HG03025 (cell line): Measurements from ENCODE around the gene AHSP.
A peak's percentile ranks its signal among the peaks of the same experiment; 100 is the strongest.
"Not testable (repeated sequence)": the region's sequence is repeated elsewhere in the genome, so short reads cannot be mapped to it uniquely, and the experiment has no call there.

ENCODE experiments used
- ATAC-seq: cut with Tn5 transposase; IDR thresholded peaks from one replicate; pipeline ENCODE4 v1.9.1; 2021; ENCODE audit warnings: mild to moderate bottlenecking, moderate library complexity; ENCODE audit not compliant: unreplicated experiment, low FRiP score

Gene AHSP, protein sequence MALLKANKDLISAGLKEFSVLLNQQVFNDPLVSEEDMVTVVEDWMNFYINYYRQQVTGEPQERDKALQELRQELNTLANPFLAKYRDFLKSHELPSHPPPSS

GRCh38 chr16:31527734-31528274 lies at the start of gene AHSP:
Gene AHSP, plus strand, starts transcription at chr16:31527900. Its CDS starts 240 bp downstream, at chr16:31528140.
- ATAC-seq = no peak

DNA sequence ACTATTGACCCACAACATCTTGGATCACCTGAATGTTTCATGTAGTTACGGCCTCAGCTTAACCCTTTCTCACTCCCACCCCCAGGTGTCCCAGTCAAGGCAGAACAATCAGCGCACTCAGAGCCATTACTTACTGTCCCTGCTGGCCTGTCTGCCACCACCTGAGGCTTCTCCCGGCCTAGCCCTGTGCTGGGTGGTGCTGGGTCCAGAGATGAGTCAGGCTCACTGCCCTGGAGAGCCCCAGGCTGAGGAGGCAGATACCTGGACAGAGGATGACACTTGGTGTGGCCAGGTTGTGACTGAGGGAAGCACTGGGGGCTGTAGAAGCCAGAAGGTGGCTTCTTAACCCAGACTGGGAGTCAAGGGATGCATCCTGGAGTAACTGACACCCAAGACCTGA lies 48.7 kb upstream of the AHSP start:
- no peak for ATAC-seq

- no peak for ATAC-seq
Measured at GRCh38 chr16:31479751-31480150, 47.9 kb upstream of the AHSP start.

DNA sequence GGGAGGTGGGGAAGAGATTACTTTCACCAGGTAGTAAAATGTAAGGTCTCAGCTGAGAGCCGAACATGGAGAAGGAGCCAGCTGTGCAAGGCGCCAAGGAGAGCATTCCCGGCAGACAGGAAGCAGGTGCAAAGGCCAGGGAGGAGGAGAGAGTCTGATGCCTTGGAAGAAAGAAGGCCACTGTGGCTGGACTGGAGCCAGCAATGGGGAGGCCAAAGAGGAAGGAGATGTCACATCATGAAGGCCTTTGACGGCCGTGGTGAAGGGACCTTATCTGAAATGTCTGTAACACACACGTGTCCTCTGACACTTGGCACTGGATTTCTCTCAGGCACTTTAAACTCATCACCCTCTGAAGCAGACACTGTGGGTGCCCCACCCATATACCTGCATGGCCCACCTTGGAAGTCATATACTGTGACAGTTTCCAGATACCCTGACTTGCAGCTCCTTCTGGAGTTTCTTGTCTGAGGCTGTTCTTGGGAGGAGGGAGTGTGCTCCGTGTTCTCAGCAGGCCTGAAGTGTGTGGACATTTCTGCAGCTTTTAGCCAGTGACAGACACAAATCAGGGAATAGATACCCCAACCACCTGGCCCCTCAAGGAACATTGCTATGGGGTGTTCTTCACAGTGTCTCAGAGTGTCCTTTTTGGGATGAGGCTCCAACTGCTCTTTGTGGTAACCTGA lies 46.7 kb upstream of the AHSP start:
- no peak for ATAC-seq

GRCh38 chr16:31483081-31483480 lies 44.6 kb upstream of the AHSP start, which contains the start of gene SLC5A2:
Gene SLC5A2, plus strand, starts transcription at chr16:31483123. Its CDS starts 14 bp downstream, at chr16:31483137.
- no peak for ATAC-seq

DNA sequence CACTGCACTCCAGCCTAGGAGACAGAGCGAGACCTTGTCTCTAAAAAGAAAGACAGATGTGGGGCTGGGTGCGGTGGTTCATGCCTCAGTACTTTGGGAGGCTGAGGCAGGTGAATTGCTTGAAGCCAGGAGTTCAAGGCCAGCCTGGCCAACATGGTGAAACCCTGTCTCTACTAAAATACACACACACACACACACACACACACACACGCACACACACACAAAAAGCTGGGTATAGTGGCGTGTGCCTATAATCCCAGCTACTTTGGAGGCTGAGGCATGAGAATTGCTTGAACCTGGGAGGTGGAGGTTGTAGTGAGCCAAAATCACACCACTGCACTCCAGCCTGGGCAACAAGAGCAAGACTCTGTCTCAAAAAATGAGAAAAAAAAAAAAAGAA lies 43.7 kb upstream of the AHSP start:
- not testable (repeated sequence) for ATAC-seq

- ATAC-seq = no peak
Measured at GRCh38 chr16:31484491-31485171, 43.1 kb upstream of the AHSP start.

- ATAC-seq = no peak
Measured at GRCh38 chr16:31485571-31485970, 42.1 kb upstream of the AHSP start.

DNA sequence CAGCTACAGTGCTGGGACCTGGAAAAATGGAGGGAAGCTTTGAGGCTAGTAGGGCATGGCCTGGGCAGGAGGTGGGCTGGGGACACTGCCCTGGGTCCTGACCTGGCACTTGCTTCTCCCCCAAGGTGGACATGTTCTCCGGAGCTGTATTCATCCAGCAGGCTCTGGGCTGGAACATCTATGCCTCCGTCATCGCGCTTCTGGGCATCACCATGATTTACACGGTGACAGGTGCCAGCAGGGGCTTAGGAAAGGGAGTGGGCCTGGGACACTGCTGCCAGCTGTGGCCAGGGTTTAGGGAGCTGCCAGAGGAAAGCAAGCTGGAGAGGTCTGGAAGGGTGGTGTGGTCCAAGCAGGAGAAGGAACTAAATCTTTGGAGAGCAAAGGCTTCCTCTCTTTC lies 41.7 kb upstream of the AHSP start:
- ATAC-seq = no peak

DNA sequence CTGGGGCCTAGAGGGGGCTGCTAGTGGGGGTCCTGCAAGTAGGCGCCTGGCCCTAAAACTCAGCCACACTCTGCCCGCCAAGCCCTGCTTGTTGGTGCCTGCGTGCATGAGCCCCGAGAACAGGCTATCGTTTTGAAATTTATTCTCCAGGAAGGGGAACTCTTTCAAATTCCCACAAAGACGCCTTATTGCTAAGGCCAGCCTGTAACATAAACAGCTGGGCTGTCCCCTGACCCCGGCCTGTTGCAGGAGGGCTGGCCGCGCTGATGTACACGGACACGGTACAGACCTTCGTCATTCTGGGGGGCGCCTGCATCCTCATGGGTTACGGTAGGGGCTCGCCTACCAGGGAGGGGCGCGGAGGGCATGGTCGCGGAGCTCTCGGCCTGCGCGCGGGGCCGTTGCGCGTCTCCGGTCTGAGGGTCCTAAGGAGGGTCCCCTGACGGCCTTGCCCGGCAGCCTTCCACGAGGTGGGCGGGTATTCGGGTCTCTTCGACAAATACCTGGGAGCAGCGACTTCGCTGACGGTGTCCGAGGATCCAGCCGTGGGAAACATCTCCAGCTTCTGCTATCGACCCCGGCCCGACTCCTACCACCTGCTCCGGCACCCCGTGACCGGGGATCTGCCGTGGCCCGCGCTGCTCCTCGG lies 40.5 kb upstream of the AHSP start:
- ATAC-seq = no peak

- ATAC-seq = peak; percentile 83
Measured at GRCh38 chr16:31487720-31488467, 39.8 kb upstream of the AHSP start.

GRCh38 chr16:31488468-31489297 lies 39.0 kb upstream of the AHSP start:
- ATAC-seq = no peak

GRCh38 chr16:31489298-31489564 lies 38.5 kb upstream of the AHSP start:
- no peak for ATAC-seq

DNA sequence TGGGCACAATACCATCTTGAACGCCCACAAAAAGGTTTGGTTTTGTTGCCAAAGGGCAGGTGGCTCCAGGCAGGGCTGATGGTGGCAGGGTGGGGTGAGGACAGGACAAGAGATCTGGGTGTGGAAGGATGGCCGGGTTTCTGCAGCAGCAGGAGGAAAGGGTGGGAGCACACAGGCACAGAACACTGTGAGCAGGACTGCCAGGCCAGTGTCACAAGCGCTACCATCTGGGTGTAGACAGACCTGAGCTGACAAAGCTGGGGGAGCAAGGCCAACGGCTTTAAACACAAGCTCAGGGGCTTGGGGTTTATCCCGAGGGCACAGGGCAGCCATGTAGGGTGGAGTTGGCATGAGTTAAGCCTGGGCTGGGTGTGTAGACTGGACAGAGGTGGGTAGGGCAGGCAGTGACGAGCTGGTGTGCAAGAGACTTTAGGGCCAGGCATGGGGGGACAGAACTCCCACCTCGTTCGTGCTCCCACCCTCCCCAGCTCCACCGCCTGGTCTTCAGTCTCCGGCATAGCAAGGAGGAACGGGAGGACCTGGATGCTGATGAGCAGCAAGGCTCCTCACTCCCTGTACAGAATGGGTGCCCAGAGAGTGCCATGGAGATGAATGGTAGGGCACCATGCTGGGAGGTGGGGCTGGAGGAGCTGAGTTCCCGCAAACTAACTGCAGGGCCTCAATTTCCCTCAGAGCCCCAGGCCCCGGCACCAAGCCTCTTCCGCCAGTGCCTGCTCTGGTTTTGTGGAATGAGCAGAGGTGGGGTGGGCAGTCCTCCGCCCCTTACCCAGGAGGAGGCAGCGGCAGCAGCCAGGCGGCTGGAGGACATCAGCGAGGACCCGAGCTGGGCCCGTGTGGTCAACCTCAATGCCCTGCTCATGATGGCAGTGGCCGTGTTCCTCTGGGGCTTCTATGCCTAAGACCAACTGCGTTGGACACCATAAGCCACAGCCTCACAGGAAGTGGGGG lies 37.8 kb upstream of the AHSP start:
- ATAC-seq = no peak

GRCh38 chr16:31491778-31492418 lies 35.8 kb upstream of the AHSP start:
- no peak for ATAC-seq

DNA sequence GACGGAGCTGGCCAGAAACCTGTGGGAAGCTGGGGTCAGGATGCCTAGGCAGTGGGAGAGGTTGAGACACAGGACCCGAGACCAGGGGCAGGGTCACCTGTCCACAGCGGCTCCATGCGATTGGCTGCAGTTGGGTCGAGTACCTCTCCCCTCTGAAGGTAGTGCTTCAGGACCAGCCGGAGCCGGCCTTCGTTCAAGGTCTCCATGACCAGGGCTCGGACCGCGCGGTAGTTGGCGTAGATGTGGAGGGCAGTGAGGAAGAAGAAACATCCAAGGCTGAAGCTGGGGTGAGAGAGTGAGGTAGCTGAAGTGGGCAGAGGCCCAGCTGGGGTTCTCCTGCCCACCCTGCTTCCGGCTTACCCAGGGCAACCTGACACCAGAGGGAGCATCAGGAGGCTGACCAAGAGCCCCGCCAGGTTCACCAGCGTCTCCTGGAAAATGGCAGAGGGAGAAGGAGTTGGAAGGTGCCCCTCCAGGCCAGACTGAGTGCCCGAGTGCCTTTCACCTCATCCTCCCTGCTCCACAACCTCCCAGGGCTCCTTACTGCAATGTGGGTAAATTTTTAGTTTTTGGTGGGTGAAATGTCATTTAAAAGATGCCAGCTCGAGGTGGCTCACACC lies 34.1 kb upstream of the AHSP start:
- ATAC-seq = no peak

- no peak for ATAC-seq
Measured at GRCh38 chr16:31496670-31497069, 31.0 kb upstream of the AHSP start.

DNA sequence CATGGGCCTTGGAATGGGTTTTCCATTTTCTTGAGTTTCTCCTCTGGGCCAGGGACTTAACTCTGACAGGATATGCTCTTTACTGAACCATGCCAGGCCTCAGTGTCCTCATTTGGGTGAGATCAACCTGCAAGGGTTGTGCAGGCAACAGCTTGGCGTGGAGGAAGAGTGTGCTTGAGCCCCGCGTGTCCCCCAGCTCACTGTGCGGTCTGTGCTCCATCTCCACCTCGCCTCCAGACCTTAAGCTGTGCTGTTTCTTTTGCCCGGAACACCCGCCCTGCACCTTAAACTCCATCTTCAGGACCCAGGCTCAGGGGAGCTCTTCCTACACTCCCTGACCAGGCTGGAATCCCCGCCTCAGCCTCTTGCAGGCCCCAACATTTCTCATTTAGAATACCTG lies 29.2 kb upstream of the AHSP start:
- ATAC-seq = no peak
